NCI-H2227 (cell line): ENCODE results near the gene CRNKL1.
A peak's percentile ranks its signal among the peaks of the same experiment; 100 is the strongest.

Experiments
- DNase-seq: peaks from one replicate; lab custom pipeline; 2025; ENCODE audit not compliant: unreplicated experiment; lab: John Stamatoyannopoulos, UW

The CRNKL1 gene

DNA sequence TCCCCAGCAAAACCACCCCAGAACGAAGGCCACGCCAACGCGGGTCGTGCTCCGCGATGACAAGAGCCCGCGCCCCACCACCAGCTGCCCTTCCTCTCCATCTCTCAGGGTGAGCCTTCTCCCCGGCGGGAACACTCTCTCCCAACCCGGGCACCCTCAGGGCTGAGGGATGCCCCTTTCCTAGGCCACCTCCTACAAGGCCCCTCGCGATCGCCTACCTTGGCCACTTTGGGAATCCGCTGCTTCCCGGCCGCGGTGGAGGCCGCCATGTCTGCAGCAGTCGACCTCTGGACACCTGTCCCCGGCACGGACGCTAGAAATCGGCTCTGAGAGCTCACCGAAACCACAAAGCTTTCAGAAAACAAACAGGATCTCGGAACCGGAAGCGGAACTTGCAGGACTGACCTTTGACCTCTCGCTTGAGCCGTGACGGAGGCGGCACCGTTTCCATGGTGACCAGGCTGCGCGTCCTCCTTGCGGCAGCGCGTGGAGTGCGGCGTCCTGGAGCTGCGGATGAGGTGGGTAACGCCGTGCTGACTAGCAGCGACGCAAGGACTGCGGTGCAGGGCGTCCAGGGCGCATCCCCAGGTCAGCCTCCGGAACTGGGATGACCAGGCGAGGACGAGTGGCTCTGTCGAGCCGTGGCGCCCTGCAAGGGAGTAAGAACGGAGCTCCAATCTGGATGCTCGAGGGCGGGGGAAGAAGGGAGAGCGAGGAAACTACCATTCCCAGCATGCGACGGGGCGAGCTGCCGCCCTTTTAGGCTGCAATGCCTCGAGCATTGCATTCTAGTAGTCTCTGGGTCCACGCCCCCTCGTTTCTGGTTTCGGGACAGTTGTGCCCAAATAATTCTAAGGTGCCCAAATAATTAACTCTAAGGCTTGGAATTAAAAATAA, at the start of gene CRNKL1, which contains the start of gene CFAP61:
TSS of gene CRNKL1 (minus strand) at position 393 of the 897 bp plus-strand sequence. CDS start at position 269, 124 bp downstream.
TSS of gene CFAP61 (plus strand) at position 459 of the 897 bp plus-strand sequence. CDS start 4,122 bp downstream, outside the sequence.
- DNase-seq, result peak; percentile 98

DNA sequence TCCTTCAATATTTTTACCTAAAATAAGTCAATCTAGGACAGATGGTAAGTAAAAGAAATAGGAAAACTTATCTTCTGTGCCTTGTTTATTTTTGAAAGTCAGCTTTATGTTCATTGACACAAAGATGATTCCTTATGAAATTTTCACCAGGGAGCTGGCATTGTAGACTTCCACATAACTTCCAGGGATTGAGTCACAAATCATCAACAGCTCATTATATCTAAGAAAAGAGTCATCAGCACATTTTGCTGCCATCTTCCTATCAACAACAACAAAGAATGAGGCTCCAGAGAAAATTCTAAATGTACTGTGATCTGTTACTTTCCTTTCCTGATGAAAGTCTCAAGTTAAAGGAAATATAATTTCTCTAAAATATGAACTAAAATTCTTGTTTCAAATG, 48.6 kb upstream of the CRNKL1 start:
- no peak for DNase-seq

DNA sequence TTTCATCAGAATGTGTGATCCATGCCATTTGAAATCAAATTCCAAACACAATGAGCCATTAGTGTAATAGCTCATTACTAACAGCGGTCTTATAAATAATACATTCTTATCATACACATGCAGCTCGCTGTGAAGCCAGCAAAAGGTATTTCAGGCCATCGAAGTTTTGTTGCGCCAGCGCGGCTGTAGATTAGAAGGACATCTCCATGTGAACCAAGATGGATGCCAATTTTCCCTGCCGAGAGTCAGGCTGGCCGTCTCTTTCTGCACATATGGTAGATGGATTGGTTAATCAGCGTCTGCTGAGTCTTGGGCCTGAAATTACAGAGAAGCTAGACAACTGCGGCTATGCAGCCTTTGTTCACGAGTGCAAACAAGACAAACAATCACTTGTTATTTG, 44.2 kb upstream of the CRNKL1 start:
- peak; percentile 59 for DNase-seq

DNA sequence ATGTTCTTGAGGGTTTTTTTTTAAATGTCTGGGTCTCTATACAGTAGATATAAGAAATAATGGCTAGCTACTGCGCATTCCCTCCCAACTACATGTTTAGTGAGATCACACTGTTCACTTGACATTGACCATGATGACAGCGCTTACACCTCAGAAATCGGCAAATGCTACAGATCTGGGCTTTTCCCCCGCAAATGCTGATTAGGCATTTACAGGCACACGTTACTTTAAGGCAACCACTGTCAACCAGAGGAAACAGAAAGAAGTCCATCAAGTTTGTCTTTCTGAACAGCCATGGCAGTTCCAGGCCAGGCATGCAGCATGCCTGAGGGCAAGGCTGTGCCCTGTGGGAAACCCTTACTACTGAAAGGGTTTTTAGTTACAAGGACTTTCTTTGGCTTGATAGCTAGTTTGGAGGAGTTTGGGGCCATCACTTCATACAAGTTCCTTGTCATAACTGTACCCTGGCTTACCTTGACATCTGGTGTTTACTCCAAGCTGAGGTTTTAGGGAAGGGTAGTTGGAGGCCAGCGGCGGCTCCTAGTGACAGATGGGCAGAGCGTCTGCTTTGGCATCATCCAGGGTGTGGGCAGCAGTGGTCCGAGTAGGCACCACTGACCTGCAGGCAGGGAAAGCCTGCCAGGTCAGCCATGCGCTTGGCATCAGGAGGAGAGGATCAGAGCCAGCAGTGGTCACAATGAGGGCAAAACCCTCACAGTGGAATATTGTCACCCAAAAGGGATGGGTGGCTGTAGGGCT, 43.0 kb upstream of the CRNKL1 start:
- no peak for DNase-seq

DNA sequence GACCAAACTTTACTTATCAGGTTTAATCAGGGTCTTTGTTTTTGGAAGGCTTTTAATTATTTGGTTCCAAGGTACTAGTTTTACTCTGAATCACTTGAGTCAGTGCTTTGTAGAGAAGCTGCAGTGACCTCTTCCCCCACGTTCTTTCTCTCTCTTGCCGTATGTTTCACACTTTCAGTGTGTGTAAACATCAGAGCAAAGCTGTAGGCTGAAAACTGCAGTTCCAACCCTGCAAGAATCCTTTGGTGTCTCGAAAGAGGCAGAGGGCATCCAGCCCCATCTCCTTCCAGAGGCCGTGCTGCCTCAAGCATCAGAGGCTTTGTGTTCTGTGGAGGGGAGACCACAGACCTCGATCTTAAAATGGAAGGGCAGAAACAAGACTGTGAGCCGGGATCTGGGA, 42.1 kb upstream of the CRNKL1 start:
- DNase-seq, result no peak

DNA sequence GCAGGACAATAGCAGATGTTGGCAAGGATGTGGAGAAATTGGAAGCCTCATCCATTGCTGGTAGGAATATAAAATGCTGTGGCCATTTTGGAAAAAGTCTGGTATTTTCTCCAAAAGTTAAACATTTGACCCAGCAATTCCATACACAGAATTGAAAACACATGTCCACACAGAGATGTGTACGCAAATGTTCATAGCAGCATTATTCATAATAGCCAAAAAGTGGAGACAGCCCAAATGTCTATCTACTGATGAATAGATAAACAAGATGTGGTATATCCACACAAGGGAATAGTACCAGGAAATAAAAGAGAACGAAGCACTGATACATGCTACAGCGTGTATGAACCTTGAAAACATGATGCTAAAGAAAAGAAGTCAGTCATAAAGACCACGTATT, 40.6 kb upstream of the CRNKL1 start:
- DNase-seq, result no peak

DNA sequence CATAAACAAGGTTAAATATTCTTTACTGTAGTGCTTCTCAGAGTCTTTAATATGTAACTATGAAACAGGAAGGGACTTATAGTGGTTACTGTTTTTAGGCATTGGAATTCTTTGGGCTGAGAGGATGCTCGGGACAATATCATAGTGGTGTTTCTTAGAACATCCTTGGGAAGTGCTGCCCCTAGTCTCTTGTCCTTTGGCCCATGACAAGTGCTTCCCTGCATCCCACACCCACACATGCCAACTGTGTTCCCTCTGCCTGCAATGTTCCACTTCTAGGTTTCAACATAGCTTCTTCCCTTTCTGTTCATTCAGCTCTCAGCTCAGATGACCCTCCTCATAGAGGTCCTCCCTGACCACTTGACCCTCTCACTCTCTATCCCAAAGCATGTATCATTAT, 37.7 kb upstream of the CRNKL1 start:
- no peak for DNase-seq

DNA sequence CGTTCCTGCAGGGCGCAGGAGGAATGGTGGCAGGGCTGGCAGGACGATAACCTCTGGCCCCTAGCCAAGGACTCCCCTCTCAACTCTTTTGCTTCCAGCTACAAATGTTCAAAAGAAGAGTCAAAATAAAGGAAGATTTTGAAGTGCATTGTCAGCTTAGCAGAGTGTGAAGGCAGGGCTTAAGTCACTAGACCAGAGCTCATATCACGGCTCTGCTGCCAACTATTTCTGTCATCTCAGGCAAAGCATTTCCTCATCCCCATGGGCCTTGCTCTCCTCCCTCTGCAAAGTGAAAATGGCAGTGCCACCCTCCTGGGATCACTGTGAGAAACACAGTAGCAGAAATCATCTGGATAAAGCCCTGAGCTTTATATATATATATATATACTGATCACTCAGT, 36.8 kb upstream of the CRNKL1 start:
- DNase-seq, result no peak

DNA sequence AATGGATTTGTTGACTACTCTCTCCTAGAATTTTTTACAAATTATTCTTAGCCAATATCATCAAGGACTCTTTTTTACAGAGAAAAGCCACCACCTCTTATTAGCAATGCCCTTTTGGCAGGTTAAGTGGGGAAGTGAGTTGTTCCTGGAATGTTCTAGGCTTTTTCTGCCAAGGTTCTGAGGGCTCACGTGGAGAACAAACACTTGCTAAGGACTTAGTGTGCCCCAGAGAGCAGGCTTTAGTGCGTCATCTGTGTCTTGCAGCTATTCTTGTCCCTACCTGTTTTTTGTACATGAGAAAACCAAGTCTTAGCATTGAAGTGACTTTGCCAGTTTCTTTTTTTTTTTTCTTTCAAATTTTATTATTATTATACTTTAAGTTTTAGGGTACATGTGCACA, 33.5 kb upstream of the CRNKL1 start:
- no peak for DNase-seq

DNA sequence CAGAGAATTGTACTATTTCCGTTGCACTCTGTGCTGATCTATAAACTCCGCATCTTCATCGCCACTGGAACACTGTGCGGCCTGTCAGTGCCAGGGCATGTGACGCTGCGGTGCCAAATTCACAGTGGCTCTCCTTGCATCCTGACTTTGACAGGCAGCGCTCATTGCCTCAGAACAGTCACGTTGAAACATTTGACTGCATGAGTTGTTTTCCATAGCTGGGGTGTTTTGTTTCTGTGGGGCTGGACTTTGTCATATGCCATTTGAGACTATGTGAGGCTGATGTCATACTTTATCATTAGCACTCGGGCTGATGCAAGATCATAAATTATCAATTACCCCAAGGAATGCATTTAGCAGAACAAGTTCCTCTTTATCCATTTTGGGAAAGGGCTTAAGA, 32.8 kb upstream of the CRNKL1 start:
- DNase-seq, result no peak

DNA sequence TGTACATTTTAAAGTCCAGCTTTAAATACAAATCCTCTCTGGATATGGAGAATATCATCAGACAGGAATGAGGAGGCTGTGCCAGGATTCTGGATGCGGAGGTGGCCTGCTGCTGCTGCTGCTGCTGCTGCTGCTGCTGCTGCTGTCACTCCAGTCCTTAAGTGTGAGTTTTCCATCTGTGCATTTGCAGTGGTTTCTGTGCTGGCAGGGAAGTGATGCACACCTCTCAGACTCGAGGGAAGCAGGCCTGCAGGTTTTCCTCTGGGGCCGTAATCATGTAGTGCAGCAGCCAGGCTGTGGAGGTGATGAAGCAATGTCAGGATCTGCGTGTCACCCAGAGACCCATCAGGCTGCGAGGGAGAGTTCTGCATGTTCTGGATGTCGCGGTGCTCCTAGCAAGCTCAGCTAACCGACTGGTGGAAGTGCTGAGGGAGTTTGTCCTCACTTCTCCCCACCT, 32.1 kb upstream of the CRNKL1 start:
- DNase-seq, result no peak

DNA sequence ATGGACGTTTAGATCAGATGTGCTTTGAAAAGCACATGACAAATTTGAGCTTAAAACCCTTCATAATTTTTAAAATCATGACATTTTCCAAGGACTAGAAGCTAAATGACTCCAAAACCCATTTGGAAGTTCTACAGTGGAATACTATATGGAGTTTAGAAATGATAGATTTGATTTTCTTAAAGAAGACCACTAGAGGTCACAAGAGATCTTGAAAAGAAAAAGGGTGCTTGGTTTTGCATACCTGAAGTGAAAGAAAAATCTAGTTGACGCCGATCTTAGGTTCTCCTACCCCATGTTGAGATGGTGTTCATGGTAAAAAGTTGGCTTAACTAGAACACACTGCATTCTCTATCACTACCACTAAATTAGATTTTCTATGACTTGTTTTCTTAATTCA, 31.5 kb upstream of the CRNKL1 start:
- DNase-seq, result peak; percentile 81

DNA sequence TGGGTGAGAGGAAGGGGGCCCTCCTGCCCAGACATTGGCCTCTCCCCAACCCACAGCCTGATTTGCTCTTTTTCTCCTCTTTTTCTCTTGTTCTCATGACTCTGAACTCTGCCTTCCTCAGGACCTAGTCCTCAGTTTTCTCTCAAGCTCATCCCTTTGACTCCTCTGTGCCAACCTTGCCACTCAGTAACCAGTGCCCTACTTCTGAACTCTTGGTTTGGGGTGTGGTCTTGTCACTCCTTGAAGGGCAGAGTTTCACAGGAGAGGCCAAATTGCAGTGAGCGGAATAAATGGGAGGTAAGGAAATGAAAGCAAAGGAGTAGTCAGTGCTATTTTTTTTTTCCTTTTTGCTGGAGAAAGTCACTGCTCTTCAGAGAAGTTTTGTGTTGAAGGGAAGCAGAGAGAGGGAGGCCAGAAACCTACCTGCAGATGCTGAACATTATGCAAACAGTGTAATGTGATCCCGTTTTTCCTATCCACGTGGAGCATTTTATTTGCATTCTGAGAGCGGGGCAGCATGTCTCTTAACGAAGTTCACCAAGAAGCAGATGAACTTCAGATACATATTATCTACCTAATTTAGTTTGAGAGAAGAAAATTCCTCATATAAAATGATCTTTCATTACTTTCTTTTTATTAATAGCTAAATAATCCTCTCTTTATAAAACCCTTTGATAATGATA, 27.0 kb upstream of the CRNKL1 start:
- no peak for DNase-seq

DNA sequence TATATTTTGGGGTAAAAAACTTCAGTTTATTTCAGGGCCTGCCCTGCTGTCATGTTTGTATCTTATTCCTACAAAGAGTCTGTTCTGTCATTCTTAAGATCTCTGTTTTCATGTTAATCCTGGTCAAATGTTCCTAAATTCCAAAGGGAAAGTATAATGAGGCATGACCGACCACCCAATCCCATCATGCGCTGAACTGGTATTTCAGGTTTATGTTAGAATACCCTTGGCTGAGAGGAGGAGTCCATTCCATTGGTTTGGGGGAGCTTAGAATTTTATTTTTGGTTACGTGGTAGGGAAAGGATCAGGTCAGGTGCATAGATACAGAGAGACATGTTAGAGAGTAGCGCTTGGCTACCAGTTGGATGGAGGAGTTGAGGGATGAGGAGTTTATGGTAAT, 25.8 kb upstream of the CRNKL1 start:
- DNase-seq, result no peak

DNA sequence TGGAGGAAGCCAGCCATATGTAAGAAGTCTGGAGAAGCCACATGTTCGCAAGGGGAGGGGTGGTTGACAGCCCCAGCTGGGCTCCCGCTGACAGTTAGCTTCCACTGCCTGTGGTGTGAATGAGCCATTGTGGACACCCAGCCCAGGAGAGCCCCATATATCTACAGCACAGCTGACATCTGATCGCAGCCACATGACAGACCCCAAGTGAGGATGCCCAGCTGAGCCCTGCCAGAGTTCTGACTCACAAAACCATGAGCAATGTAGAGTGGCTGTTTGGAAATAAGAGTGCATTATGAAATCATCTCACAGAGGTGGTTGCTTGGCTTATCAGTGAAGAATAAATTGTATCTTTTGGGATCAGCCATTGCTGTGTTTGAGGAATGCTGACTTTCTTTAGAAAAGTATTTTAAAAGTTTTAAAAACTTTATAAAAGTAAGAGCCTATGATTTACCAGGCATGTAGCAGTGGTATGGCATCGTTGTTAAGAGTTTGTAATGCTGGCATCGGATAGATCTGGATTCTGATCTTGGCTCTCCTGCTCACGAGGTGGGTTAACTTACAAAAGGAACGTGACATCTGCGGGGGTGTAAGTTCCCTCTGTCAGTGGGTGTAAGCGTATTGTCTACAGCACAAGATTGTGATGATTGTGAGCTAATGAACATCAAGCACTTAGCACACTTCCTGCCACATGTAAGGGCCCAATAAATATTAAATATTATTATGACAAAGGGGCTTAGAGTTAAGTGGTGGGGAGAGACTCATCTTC, 24.2 kb upstream of the CRNKL1 start:
- DNase-seq, result no peak

DNA sequence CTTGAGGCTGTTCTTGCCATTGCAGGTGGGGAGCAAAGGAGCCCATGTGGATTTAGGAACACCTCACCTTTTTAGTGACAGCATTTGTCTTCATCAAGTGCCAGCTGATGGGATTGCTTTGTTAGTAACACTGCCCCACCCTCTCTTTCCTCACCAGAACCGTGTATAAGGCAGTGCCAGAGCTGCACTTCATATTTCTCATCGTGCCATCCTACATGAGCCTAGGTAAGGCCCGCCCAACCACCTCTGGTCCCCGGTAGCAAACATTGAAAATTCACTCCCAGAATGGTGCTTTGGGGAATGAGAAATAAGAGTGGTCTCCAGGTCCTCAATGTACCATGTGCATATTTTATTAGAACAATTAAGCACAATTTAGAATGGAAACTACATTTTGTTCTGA, 22.8 kb upstream of the CRNKL1 start:
- no peak for DNase-seq

DNA sequence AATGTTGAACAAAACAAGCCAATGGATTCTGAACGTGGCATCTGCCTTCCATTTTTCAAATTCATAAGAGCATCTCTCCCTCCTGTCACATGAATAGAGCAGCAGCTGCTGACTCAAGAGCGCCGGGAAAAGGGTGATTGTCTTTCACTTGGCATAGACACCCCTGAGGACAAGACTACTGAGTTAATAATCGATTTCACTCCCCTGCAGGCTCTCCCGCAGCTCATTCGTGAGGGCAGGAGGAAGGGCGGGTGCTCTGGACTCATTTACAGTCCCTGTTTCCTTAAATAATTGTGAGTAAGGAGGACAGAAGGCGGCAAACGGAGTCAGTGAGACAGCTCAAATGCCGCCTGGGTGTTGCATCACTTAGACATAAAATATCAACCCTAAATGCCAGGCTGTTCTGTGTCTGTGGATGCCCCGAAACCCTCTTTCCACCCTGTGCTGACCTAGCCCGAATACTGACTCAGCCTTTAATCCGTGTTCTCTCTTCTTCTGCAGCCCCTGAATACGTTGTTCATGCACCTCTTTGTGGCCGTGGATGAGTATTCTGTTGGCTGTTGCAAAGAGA, 21.6 kb upstream of the CRNKL1 start:
- DNase-seq, result peak; percentile 43

DNA sequence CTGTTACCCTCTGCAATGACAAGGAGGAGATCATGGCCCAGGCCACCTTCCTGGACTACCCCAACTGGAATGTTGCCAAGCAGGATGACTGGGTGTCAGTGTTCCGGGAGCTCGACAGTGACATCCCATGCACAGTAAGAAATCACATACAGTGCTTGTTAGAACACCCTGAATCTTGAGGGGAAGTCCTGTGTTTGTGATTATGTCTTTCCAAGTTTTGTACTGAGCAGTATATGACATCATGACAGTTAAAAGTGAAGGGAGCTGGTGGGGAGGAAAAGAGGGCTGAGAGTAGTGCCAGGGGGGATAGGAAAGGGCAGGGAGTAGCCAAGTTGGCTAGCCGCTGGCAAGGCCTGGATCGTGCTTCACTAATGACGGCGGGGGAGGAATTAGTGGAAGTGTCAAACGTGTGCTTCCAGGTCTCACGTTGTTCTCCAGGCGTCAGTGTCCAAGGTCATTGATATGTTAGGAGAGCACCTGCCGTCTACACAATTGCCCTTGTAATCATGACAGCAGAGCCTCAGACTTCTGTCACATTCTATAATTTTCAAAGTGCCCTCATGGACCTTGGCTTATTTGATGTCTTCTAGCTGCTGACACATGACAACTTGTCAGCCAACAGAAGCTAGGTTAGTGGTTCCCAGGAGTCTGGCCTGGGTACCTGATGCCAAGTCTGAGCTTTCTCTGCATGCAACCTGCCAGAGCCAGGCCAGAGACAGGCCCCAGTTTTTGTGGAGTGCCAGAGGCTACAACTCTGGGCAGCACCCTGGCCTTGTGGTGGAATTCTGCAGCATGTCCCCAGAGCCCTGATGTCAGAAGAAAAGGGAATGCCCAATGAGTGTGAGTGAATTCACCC, 18.8 kb upstream of the CRNKL1 start:
- no peak for DNase-seq

DNA sequence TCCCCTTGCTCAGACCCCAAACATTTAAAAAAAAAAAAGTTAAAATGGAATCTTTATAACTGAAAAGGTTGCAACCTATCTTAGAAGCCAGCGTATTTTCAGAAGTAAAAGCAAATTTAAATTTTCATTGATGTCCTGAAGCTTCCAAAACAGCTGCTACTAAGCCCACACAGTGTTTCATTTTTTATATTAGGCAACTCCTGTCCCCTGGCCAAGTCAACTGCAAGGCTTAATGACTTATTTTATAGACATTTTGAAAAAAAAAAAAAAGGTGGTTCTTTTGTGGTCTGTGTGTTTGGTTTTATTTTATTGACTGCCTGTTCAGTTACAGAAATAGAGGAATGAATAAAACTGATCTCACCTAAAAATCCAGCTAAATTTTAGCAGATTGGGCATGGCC, 13.1 kb upstream of the CRNKL1 start:
- no peak for DNase-seq
